Esophagus muscularis mucosa (tissue), 3 donors: ENCODE data around the gene OTOG.

Experiments used
- CTCF ChIP-seq, 3 experiments: fragments of 200-600 bp in 2 of 3; fragments of 450-650 bp in 1 of 3; sonication (generic) in 2 of 3; IDR thresholded peaks; one replicate each; pipeline ENCODE4 v1.5.1; 2017 to 2019; ENCODE audit warnings: antibody characterized with exemption in 3 of 3, mild to moderate bottlenecking in 2 of 3, moderate library complexity in 1 of 3
- EP300 ChIP-seq: sonication (generic); formaldehyde crosslinking; IDR thresholded peaks from one replicate; pipeline ENCODE4 v1.6.1; 2017; ENCODE audit warnings: antibody characterized with exemption

- TF ChIP-seq CTCF (IDR thresholded peaks at IDR 0.05) (no peak), EP300 (no peak)
These were observed 819 bp upstream of the OTOG start for GRCh38 chr11:17546240-17546639.
